GM18867 (cell line): ENCODE results near the gene MCOLN3.
"Not testable (repeated sequence)": the region's sequence is repeated elsewhere in the genome, so short reads cannot be mapped to it uniquely, and the experiment has no call there.

Experiments
- ATAC-seq: cut with Tn5 transposase; IDR thresholded peaks from one replicate; pipeline ENCODE4 v1.9.1; 2021; ENCODE audit warnings: mild to moderate bottlenecking, moderate library complexity; ENCODE audit not compliant: unreplicated experiment

MCOLN3 gene

GRCh38 chr1:84995484-84996334, 52.6 kb downstream of the MCOLN3 start:
- peak; percentile 62 for ATAC-seq

GRCh38 chr1:84991097-84991920, 57.0 kb downstream of the MCOLN3 start:
- peak; percentile 23 for ATAC-seq

DNA sequence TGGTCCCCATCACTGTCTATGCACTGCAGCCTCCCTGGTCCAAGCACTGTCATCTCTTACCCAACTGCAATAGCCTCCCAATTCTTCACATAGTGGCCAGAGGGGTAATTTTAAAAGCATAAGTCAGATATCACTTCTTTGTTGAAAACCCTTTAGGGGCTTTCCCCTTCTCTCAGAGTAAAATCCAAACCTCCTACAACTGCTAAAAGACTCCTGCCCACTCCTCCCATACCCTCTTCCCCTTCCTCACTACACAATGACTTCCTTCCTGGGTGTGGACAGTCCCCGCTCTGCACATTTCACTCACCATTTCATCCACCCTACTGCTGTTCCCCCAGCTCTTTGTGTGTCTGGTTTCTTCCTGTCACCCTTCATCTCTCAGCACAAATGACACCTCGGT, 59.7 kb downstream of the MCOLN3 start:
- ATAC-seq, result peak; percentile 53

- ATAC-seq, result not testable (repeated sequence)
These were observed 61.7 kb downstream of the MCOLN3 start for GRCh38 chr1:84986561-84986960.

- ATAC-seq, result peak; percentile 41
These were observed 62.9 kb downstream of the MCOLN3 start for GRCh38 chr1:84985365-84985764.

- no peak for ATAC-seq
These were observed 65.9 kb downstream of the MCOLN3 start for GRCh38 chr1:84982395-84982794.

DNA sequence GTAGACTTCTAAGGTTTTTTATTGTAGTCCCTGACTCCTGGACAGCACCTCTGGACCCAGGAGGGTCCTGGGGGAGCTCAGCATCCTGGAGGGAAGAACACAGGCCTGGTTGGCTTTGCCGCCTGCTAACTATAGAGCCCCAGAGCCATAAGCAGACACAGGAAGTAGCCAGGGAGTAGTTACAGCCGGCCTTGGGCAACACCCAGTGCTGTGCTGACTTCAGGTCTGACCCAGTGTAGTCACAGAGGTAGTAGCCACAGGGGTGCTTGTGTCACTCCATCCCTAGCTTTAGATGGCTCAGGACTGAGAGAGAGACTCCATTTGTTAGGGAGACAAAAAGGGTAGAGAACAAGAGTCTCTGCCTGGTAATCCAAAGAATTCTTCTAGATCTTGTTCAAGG, 73.3 kb downstream of the MCOLN3 start:
- ATAC-seq, result peak; percentile 31

- ATAC-seq, result peak; percentile 53
These were observed 74.6 kb downstream of the MCOLN3 start for GRCh38 chr1:84973498-84974334.

GRCh38 chr1:84972377-84972987, 75.8 kb downstream of the MCOLN3 start:
- peak; percentile 47 for ATAC-seq

DNA sequence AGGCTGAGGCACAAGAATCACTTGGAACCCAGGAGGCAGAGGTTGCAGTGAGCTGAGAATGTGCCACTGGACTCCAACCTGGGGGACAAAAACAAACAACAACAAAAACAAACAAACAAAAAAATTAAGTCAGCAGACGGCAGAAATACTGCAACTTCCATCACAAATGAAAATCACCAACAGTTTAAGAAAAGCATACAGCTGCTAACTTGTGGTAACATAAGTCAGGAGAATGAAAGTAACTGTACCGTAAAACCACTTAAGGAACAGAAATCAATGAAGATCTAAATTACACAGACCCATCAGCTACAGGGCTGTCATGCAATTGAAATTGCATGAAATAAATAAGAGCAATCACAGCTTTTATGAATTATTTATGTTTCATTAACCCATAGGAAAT, 76.3 kb downstream of the MCOLN3 start:
- ATAC-seq, result peak; percentile 34

- ATAC-seq, result peak; percentile 44
These were observed 78.6 kb downstream of the MCOLN3 start for GRCh38 chr1:84969489-84970250.

DNA sequence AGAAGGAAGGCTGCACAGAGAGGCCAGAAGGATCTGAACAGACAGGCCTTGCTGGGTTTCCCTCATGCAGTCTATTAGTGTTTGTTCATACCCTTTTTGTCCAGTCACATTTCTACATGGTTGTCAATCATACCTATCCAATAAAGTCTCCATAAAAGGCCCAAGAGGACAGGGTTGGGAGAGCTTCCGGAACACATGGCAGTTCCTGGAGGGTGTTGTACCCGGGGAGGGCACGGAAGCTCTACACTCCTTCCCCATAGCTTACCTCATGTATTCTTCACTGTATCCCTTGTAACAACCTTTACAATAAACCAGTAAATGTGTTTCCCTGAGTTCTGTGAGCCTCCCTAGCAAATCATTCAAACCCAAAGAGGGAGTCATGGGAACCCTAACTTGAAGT, 79.4 kb downstream of the MCOLN3 start:
- no peak for ATAC-seq

DNA sequence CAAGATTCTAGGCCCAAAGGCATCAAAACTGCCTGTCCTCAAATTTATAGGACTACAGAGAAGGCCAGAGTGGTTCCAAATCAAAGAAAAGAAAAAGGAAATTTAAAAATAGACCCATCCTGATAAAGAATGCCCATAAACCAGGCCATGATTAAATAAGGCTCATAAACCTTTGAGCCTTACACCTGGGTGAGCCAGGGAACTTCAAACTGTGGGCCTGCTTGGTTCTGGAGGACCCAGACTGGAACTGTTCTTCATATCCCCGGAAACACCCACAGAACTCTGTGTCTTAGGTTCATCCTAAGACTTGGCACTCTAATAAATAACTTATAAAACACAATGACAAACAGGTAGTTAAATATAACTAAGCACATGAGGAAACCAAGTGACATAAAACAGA, 80.2 kb downstream of the MCOLN3 start:
- no peak for ATAC-seq
